GM13977 (cell line): Measurements from ENCODE around the gene SRRM2.

Experiments
- DNase-seq: peaks from one replicate; pipeline ENCODE4 v3.0.0; 2012; ENCODE audit warnings: low spot score
- CTCF ChIP-seq: IDR thresholded peaks from 2 replicates; pipeline ENCODE4 v1.5.1; 2012; ENCODE audit warnings: mild to moderate bottlenecking, control low read depth; ENCODE audit not compliant: insufficient read depth; ENCODE audit errors: extremely low read depth, missing control alignments
- in situ Hi-C: fragments of 300-500 bp; cut with MboI; formaldehyde crosslinking; loops from one replicate; pipeline ENCODE4 v1.12.0; 2022; ENCODE audit warnings: low sequenced_read_pairs, low pct_unique_long_range_greater_than_20kb, mixed read lengths, inconsistent platforms; ENCODE audit not compliant: unreplicated experiment

Gene SRRM2

GRCh38 chr16:2767140-2767731, 14.8 kb downstream of the SRRM2 start:
- no peak for TF ChIP-seq CTCF
- in situ Hi-C loops: no loop called here
- no peak for DNase-seq

- TF ChIP-seq CTCF: no peak
- DNase-seq: no peak
- in situ Hi-C loops: no loop called here
Observed at GRCh38 chr16:2767891-2768290, 15.5 kb downstream of the SRRM2 start.

- in situ Hi-C loops: no loop called here
- no peak for TF ChIP-seq CTCF
- DNase-seq: no peak
Observed at GRCh38 chr16:2768403-2769089, 16.1 kb downstream of the SRRM2 start.

GRCh38 chr16:2769100-2769529, 16.7 kb downstream of the SRRM2 start:
- no peak for TF ChIP-seq CTCF
- in situ Hi-C loops: no loop called here
- DNase-seq: no peak

GRCh38 chr16:2769675-2770056, 17.2 kb downstream of the SRRM2 start:
- no peak for TF ChIP-seq CTCF
- DNase-seq: no peak
- in situ Hi-C loops: no loop called here

- TF ChIP-seq CTCF: no peak
- no peak for DNase-seq
- in situ Hi-C loops: no loop called here
Observed at GRCh38 chr16:2770057-2770951, 17.9 kb downstream of the SRRM2 start.
